GM19043 (cell line): ENCODE results near the gene FAM236C.
A peak's percentile ranks its signal among the peaks of the same experiment; 100 is the strongest.
"Not testable (repeated sequence)": the region's sequence is repeated elsewhere in the genome, so short reads cannot be mapped to it uniquely, and the experiment has no call there.

Experiments used
- ATAC-seq: cut with Tn5 transposase; IDR thresholded peaks from one replicate; pipeline ENCODE4 v1.9.1; 2021; ENCODE audit warnings: low read depth; ENCODE audit not compliant: unreplicated experiment

The FAM236C gene

DNA sequence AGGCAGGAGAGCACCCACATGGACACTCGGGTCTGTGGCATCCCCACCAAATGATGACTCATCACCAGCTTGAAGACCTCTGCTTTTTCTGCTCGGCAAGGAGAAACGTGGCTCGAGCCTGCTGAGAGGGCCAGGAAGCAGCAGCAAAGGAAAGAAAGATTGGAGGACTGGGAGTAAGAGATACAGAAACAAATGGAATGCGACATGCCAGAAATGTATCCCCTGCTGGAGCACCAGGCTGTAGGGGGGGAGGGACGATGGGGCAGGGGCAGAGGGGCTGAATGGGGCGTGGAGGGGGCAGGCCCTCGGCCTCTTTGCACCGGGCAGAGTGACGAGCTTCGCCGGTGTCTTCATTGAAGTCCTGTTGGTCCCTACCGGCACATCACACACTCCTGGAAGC is at the start of gene FAM236C:
Gene FAM236C, plus strand, starts transcription at position 301 of the 400 bp plus-strand sequence. CDS start 100 bp downstream, outside the sequence.
- ATAC-seq = not testable (repeated sequence)

DNA sequence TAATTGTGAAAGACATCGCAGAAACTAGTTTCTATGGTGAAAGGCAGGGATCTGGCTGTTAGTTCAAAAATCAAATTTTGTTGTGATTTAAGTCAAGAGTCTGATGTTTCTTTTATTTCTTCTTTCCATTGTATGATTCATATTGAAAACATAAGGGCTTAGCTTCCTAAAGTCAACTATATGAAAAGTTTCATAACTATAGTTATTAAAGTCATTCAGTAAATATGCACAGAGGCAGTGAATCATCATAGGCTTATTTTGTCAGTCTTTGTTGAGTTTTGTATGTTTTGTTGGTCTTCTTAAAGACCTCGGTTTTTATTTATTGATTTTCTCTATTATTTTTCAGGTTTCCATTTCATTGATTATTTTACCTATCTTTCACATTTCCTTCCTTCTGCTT is 29.5 kb upstream of the FAM236C start:
- ATAC-seq = not testable (repeated sequence)

DNA sequence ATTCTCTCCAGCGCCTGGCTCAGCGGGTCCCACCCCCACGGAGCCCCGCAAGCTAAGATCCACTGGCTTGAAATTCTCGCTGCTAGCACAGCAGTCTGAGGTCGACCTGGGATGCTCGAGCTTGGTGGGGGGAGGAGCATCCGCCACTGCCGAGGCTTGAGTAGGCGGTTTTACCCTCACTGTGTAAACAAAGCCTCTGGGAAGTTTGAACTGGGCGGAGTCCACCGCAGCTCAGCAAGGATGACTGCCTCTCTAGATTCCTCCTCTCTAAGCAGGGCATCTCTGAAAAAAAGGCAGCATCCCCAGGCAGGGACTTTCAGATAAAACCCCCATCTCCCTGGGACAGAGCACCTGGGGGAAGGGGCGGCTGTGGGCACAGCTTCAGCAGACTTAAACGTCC is 22.7 kb upstream of the FAM236C start:
- ATAC-seq = not testable (repeated sequence)

DNA sequence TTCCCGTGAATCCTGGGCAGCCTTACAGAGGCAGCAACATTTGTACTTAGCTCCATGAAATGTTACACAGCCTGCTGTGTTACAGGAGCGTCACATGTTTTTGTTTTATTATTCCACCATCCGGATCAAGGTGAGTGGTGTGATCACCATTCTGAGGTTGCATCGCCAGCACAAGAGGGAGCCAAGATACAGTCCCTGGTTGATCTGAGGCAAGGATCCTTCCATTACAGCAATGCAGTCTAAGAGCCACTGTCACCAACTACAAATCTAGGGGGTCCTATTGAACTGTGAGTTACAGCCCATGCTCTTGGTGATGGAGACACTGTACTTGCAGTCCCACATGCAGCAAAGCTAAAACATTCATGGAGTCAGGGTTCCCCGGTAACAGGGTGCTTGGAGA is 3.7 kb downstream of the FAM236C start:
- ATAC-seq = not testable (repeated sequence)

DNA sequence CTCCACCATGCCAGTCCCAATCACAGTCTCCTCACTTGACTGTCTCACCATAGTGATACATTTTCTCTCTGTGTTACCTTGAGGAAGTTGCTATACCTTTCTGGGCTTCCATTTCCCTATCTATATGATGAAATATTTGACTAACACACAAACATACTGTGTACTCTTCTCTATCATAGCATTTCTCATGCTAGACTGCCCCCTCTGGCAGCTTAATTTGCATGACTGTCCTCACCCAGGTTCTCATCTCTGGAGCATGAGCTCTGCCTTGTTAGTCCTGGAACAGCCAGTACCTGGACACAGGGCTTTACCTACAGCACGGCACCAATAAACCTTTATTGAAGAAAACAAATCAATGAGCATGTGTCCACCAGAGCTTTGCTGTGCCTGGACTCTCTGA is 19.9 kb downstream of the FAM236C start:
- not testable (repeated sequence) for ATAC-seq

DNA sequence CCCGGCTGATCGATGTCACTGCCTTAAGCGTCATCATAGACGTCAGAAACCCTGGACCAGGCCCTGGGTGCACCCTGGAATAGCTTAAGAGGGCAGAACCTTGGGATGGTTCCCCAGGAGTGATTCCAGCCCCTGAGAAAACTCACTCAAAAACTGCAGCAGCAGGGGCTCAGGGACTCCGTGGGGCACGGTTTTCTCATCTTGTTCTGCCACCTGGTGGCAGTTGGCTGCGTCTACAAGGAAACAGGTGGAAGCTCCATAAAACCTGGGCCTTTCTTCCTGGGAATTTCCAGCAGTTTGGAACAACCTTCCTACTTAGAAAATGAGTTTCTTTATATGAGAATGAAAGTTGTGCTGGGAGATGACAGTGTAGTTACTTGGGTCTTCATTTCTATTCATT is 24.0 kb downstream of the FAM236C start:
- ATAC-seq = not testable (repeated sequence)

DNA sequence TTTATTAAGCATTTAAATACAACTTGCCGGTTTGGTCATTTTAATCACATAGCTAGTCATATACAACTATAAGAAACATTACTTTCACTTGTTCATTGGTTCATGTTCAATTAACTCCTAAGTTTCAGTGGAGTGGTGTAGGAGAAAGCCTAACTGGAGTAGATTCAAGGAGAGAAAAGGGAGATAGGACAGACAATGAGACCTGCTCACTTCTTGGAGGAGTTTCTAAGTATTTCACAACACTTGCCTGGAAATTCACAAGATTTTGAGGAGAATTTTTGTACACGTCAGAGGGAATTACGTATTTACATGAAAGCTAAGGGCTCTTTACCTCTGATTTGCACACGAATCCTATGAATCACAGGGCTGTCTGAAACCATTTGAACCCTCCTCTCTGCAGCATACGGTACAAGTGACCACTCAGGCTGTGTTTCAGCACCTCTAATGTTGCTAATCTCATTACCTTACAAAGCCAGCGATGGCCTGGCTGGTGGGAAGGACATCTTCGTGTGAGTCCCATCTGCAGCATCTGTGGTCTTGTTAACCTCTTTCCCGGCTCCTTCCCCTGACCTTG is 24.6 kb downstream of the FAM236C start:
- not testable (repeated sequence) for ATAC-seq

DNA sequence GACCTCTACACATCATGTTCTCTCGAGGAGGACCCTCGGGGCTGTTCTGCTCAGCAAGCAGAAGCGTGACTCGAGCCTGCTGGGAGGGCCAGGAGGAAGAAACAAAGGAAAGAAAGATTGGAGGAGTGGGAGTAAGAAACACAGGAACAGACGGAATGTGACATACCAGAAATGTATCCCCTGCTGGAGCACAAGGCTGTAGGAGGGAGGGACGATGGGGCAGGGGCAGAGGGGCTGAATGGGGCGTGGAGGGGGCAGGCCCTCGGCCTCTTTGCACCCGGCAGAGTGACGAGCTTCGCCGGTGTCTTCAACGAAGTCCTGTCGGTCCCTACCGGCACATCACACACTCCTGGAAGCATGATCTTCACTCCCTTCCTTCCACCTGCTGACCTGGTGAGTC is 25.5 kb downstream of the FAM236C start, which contains the start of gene FAM236A:
Gene FAM236A, plus strand, starts transcription at position 301 of the 400 bp plus-strand sequence. Its CDS starts 57 bp downstream, at position 358.
- not testable (repeated sequence) for ATAC-seq

DNA sequence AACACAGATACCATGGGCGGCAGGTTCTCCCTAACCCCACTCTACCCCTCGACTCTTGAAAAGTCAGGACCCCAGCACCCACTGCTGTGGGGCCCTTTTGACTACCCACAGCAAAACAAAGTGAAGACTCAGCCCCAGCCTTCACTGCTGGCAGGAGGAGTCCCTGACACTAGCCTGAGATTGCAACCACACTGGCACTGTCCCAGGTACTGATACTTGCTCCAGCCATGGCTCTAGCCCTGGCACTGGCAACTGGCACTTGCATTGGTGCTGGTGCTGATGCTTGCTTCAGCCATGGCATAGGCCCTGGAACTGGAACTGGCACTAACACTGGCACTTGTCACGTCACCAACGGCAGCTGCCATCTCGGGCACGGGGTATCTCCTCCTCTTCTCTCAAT is 29.9 kb downstream of the FAM236C start:
- ATAC-seq = not testable (repeated sequence)

DNA sequence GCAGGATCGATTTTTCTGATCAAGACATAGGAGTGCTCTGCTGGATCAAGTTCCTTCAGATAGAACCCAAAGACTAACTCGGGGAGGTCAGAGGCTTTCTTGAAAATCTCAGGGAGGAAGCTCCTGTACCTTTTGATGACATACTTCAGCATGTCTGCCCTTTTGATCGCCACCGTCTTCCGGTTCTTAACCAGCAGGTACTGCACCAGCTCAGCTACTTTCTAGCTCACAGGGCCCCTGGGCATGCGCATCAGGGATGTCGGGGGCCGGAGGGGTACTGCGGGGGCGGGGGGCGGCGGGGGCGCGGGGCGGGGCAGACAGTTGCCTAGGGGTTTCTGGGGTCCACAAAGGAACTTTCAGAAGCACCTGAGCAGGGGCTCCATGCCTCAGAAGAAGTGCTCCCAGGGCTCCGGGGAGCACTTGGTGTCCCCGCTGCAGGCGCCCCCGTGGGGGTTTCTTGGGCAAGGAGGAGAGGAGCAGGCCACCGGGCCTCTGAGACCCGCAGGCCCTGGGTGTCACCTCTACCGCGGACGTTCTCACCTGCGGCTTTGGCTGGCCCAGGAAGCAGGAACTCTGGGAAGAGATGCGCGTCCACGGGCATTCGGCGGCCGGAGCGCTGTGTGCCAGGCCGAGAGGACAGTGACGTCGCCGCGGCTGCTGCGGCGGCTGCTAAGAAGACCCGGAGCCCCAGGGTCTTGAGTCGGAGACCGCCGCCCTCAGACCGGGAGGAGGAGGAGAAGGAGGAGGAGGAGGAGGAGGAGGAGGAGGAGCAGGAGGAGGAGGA is 30.8 kb downstream of the FAM236C start:
- peak; percentile 67 for ATAC-seq

DNA sequence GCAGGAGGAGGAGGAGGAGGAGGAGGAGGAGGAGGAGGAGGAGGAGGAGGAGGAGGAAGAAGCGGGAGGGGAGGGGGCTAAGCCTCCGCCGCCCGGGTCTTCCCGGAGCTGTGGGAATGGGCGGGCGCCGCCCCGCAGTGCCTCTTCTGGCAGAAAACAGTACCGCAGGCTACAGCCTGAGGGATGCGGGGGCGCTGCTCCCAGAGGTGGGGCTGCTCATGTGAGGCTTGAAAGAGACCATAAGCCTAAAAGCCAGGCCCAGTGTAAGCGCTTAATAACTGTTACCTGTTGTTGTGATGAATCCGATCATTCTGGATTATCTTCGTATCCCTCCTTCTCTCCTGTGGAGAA is 31.4 kb downstream of the FAM236C start, which contains the start of gene DMRTC1:
Gene DMRTC1, minus strand, starts transcription at position 19 of the 351 bp plus-strand sequence. CDS start 68,143 bp downstream, outside the sequence.
- peak; percentile 65 for ATAC-seq

DNA sequence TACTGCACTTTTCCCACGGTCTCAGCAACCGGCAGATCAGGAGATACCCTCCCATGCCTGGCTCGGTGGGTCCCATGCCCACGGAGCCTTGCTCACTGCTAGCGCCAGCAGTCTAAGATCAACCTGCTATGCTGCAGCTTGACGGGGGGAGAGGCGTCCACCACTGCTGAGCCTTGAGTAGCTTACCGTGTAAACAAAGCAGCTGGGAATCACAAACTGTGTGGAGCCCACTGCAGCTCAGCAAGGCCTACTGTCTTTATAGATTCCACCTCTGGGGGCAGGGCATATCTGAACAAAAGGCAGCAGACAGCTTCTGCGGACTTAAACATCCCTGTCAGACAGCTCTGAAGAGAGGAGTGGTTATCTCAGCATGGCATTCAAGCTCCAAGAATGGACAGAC is 47.6 kb downstream of the FAM236C start:
- not testable (repeated sequence) for ATAC-seq
